GM19023 (cell line): ENCODE data around the gene MAB21L4.

ENCODE experiments used
- ATAC-seq: cut with Tn5 transposase; IDR thresholded peaks from one replicate; pipeline ENCODE4 v1.9.1; 2021; ENCODE audit warnings: mild to moderate bottlenecking, moderate library complexity; ENCODE audit not compliant: unreplicated experiment

MAB21L4 gene

GRCh38 chr2:240913810-240914644, 18.1 kb upstream of the MAB21L4 start:
- ATAC-seq: no peak

DNA sequence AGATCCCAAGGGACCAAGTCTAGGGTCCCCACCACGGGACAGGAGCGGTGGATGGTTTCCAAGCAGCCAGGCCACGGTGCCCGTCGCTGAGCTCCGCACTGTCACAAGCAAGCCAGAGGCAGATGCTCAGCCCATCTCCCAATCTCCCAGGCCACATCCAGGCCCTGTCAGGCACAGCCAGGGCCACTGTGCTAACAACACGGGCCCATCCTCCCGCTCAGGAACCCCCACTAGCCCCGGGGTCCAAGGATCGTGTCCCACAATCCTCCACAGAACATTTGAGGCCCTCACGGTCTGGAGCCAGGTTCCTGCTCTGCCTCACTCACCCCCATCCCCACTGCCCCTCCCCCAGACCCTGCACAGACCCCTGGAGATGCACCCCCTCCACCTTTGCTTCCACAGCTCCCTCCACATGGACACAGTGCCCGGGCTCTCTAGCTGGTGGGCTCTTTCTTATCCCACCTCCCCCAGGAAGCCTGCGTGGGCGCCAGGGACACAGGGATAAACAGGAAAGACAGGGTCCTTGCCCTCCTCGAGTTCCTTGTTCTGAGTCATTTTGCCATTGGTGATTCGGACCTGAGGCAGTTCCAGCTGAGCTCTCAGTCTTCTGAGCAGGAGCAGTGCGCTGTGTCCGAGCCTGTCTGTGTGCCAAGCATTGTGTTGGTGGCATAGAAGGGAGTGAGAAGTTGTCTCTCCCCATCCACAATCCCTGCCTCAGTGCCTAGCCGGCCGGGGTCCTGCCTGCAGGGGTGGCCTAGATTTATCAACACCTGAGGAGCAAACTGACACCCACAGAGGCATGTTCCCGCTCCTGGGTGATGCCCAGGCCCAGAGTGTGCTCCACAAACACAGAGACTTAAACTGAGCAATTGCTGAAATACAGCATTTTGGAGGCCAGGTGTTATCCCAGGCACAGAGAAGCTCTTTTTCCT, 17.2 kb upstream of the MAB21L4 start:
- no peak for ATAC-seq

DNA sequence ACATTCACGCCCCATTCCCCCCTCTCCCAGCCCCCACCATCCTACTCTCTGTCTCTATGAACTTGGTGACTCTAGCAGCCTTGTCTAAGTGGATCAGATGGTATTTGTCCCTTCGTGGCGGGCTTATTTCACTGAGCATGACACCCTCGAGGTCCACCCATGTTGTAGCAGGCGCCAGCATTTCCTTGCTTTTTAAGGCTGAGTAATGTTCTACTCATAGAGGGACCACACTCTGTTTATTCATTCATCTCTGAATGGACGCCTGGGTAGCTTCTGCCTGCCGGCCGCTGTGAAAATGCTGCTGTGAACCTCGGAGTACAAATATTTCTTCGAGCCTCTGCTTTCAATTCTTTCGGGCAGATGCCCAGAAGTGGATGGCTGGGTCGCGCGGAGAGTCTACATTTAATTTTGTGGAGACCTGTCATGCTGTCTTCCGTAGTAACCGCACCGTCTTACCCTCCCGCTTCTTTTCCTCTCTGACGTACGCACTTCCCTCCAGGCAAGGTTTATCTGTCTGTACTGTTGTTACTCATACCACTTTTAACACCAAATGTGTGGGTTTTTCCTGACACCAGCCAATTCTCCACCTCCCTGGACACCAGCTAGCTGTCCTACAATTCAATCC, 15.8 kb upstream of the MAB21L4 start:
- ATAC-seq: no peak

- ATAC-seq: no peak
These were observed 13.4 kb upstream of the MAB21L4 start for GRCh38 chr2:240909216-240909974.

- ATAC-seq: no peak
These were observed 11.1 kb upstream of the MAB21L4 start for GRCh38 chr2:240906911-240907590.

- no peak for ATAC-seq
These were observed 10.4 kb upstream of the MAB21L4 start, which contains the start of gene CROCC2 for GRCh38 chr2:240906141-240906910. Gene CROCC2 (plus strand): TSS chr2:240906336. CDS start chr2:240906514, 178 bp downstream.

GRCh38 chr2:240905176-240905781, 9.3 kb upstream of the MAB21L4 start:
- ATAC-seq: no peak

DNA sequence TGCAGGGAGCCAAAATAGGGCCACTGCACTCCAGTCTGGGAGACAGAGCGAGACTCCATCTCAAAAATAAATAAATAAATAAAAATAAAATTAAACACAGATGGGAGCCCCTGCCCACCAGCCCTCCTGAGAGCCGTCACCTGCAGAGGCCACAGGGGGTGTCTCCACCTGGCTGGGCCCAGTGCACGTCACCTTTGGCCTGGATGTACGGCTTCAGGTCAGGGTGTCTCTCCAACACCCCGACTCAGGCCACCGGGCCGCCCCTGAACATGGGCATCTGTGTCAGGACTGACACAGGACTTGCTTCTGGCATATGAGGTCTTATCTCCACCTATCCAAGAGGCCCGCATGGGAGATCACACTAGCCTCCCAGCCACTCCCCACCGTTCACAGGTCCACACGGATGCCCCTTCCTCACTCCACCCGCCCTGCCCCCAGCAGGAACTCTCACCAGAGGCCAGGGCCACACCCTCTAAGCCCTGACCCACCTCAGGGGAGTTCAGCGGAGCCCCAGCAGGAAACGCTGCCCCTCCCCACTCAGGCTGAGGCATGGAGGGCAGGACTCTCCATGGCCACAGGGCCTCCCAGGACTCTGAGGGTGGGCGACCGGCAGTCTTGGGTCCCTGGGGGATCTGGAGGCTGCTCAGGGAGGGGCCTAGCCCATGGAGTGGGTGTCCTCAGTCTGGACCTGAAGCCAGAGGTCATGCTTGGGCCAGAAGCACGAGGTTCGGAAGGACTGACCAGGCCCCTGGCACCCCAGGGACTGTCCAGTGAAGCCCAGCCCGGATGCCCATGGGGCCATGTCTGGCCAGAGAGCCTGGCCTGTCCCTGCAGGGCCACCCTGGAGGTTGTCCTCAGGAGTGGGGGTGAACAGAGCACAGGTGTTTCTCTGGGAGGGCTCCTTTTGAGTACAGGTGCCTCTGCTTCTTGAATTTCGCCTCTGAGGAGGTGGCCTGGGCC, 8.5 kb upstream of the MAB21L4 start:
- no peak for ATAC-seq

GRCh38 chr2:240903191-240904060, 7.5 kb upstream of the MAB21L4 start:
- ATAC-seq: no peak

DNA sequence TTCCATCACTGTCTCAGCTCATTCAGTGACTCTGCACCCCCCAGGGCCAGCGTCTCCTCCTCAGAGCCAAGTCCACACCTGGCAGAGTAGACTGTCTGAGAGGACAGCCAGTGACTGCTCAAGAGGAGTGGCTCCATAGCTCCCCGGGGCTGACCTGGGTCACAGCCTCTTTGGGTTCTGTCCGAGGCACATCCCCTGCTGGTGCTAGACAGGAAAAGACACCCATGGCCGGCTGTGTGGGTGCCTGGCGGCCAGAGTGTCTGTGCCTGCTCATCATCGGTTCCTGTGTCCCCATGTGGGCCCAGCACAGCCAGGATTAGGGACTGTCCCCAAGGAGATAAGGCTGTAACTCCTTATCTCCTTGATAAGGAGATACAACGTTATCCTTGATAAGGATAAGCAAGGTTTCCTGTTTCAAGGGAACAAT, 6.7 kb upstream of the MAB21L4 start:
- ATAC-seq: no peak

DNA sequence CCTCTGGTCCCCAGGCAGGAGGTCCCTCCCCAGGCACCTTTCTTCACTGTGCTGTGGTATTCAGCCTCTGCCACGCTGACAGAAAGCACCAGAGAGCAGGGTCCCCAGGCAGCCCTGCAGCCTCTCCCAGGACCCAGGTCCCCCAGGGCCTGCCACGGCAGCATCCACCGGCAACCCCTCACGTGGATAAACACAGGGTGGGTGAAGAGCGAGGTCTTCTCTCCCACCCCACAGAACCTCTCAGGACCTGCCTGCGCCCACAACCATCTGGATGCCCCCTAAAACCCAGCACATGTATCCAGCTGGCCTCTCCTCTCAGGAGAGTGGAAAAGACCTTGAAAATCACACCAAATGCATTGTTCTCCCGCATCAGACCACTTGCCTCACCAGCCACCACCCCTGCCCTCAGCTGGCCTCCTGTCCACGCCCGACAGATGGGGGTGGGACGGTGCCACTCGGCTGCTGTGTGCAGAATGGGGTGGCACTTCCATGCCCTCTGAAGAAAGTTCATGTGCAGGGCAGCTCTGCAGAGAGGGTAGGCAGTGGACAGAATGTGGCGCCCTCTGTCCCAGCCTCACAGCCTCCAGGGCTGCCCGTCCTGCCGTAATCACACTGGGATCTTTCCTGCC, 6.1 kb upstream of the MAB21L4 start:
- ATAC-seq: no peak

DNA sequence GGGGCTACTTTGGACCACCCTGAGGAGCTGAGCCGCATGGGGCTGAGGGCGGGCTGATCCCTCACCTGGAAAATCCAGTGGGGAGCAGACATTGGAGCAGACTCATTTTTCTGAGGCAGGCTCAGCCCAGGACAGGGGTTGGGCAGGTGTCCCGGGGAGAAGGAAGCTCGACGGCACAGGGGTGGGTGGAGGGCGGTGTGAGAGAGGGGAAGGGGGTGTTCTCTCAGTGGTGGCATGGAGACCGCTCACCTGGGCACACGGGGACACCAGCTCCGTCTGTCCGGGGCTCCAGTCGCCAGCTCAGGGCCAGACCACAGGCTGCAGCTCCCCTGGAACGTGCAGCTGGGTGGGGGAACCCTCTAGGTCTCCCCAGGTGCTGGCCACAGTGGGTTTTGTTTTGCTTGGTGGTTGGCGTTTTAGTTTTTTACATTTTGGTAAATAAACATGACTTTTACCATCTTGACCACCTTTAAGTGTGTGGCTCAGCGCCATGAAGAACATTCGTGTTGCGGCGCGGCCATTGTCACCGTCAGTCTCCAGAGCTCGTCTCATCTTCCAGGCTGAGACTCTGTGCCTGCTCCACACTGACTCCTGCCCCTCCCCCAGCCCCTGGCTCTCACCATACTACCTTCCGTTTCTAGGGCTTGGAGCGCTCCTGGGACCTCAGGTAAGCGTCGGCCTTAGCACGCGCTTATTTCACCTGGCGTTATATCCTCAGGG, 4.3 kb upstream of the MAB21L4 start:
- no peak for ATAC-seq

DNA sequence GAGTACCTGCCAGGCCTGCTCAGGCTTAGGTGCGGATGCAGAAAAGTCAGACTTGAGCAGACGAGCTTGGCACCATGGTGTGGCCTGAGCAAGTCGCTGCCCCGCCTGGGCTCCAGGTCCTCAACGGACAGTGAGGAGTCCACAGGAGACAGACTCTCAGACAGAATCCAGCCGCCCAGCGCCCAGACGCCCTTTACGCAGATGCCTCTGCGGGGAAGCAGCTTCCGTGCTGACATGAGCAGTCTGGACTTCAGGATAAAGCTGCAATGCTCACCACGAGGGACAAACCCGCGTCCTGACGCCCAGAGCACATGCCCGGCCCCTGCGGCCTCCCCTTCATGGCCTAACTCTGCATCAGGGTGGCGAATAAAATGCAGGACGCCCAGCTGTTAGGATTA, 3.5 kb upstream of the MAB21L4 start:
- no peak for ATAC-seq

- ATAC-seq: no peak
These were observed 2.9 kb upstream of the MAB21L4 start for GRCh38 chr2:240898731-240899467.
